Measurements from ENCODE around the gene JMJD7. TPM values are rescaled to one million over a fixed set of nuclear protein-coding genes. Genes with fewer than 3 reads are reported as not detected.

JMJD7 gene
- total RNA-seq, 4 donors from 2014 or later, result 9.1 to 61.1 (median 13.1) TPM

GRCh38 chr15:41873711-41874110, 45.8 kb downstream of the JMJD7 start:
- DNase-seq, result no peak
- H3K27me3 ChIP-seq, result no peaks in the 10 kb centered on the region
- H3K36me3 ChIP-seq, result no peaks in the 10 kb centered on the region
- H3K4me1 ChIP-seq, result no peaks in the 10 kb centered on the region
- no peaks in the 10 kb centered on the region for H3K9me3 ChIP-seq
- no peak for TF ChIP-seq POLR2A (IDR thresholded peaks at IDR 0.05)
- TF ChIP-seq CTCF (IDR thresholded peaks at IDR 0.05), result no peak
- H3K4me3 ChIP-seq, result no peak overlapping the region
- no peak overlapping the region for H3K27ac ChIP-seq

GRCh38 chr15:41874736-41875135, 46.8 kb downstream of the JMJD7 start:
- no peaks in the 10 kb centered on the region for H3K4me1 ChIP-seq
- no peak overlapping the region for H3K4me3 ChIP-seq
- H3K27ac ChIP-seq, result no peak overlapping the region
- H3K9me3 ChIP-seq, result no peaks in the 10 kb centered on the region
- H3K27me3 ChIP-seq, result no peaks in the 10 kb centered on the region
- H3K36me3 ChIP-seq, result no peaks in the 10 kb centered on the region
- no peak for DNase-seq
- TF ChIP-seq CTCF (IDR thresholded peaks at IDR 0.05), result no peak
- no peak for TF ChIP-seq POLR2A (IDR thresholded peaks at IDR 0.05)

GRCh38 chr15:41876007-41876406, 48.1 kb downstream of the JMJD7 start:
- Histone ChIP-seq H3K27me3 (peaks cover 0 to under 1% of the 10 kb centered on the region in 2 donors), H3K4me3 (no peak overlapping the region), H3K36me3 (no peaks in the 10 kb centered on the region), H3K9me3 (no peaks in the 10 kb centered on the region), H3K27ac (no peak overlapping the region), H3K4me1 (no peaks in the 10 kb centered on the region)
- DNase-seq, result no peak
- TF ChIP-seq CTCF (IDR thresholded peaks at IDR 0.05) (no peak), POLR2A (IDR thresholded peaks at IDR 0.05) (no peak)

GRCh38 chr15:41876689-41877088, 48.8 kb downstream of the JMJD7 start:
- H3K27ac ChIP-seq, result no peak overlapping the region
- H3K27me3 ChIP-seq, result peaks cover 0 to 5% of the 10 kb centered on the region in 2 donors
- TF ChIP-seq CTCF (IDR thresholded peaks at IDR 0.05) (no peak), POLR2A (IDR thresholded peaks at IDR 0.05) (no peak)
- H3K36me3 ChIP-seq, result no peaks in the 10 kb centered on the region
- H3K4me3 ChIP-seq, result no peak overlapping the region
- no peaks in the 10 kb centered on the region for H3K9me3 ChIP-seq
- DNase-seq, result no peak
- H3K4me1 ChIP-seq, result peaks cover 0 to 4% (median 0%) of the 10 kb centered on the region in 4 donors

- TF ChIP-seq CTCF (IDR thresholded peaks at IDR 0.05) (no peak), POLR2A (IDR thresholded peaks at IDR 0.05) (no peak)
- Histone ChIP-seq H3K4me3 (no peak overlapping the region), H3K27me3 (peaks cover 0 to 5% of the 10 kb centered on the region in 2 donors), H3K36me3 (no peaks in the 10 kb centered on the region), H3K27ac (no peak overlapping the region), H3K9me3 (no peaks in the 10 kb centered on the region), H3K4me1 (peaks cover 0 to 13% (median 3%) of the 10 kb centered on the region in 4 donors)
- no peak for DNase-seq
Measured at GRCh38 chr15:41877631-41878354, 49.9 kb downstream of the JMJD7 start.

Measured in Peyer's patch (tissue), 4 donors.